Activated CD8-positive, alpha-beta memory T cell treated with anti-CD3 and anti-CD28 coated beads for 4 hours (primary cell): ENCODE measurements around the gene GRM7.

ENCODE experiments used
- DNase-seq, 2 donors: peaks; one replicate each; pipeline ENCODE4 v3.0.0-alpha.2; 2020; ENCODE audit warnings: low read depth in 2 of 2

GRM7 gene

GRCh38 chr3:7397097-7397496 is 536.2 kb downstream of the GRM7 start:
- DNase-seq = no peak

- no peak for DNase-seq
These were observed 539.4 kb downstream of the GRM7 start for GRCh38 chr3:7400360-7400759.

GRCh38 chr3:7401418-7401817 is 540.5 kb downstream of the GRM7 start:
- DNase-seq = no peak

GRCh38 chr3:7407107-7407506 is 546.2 kb downstream of the GRM7 start:
- no peak for DNase-seq

GRCh38 chr3:7410782-7411181 is 549.9 kb downstream of the GRM7 start:
- DNase-seq = no peak

GRCh38 chr3:7421065-7421464 is 560.1 kb downstream of the GRM7 start:
- no peak for DNase-seq

GRCh38 chr3:7423036-7423435 is 562.1 kb downstream of the GRM7 start:
- no peak for DNase-seq

- DNase-seq = no peak
These were observed 563.1 kb downstream of the GRM7 start for GRCh38 chr3:7423995-7424394.

- no peak for DNase-seq
These were observed 567.3 kb downstream of the GRM7 start for GRCh38 chr3:7428206-7428718.

GRCh38 chr3:7432610-7433009 is 571.7 kb downstream of the GRM7 start:
- DNase-seq = no peak

- no peak for DNase-seq
These were observed 572.2 kb downstream of the GRM7 start for GRCh38 chr3:7433073-7433472.

GRCh38 chr3:7436542-7436941 is 575.6 kb downstream of the GRM7 start:
- no peak for DNase-seq

GRCh38 chr3:7437231-7437630 is 576.3 kb downstream of the GRM7 start:
- no peak for DNase-seq

- no peak for DNase-seq
These were observed 578.3 kb downstream of the GRM7 start for GRCh38 chr3:7439101-7439680.

GRCh38 chr3:7444886-7445285 is 584.0 kb downstream of the GRM7 start:
- no peak for DNase-seq

GRCh38 chr3:7445331-7445730 is 584.4 kb downstream of the GRM7 start:
- DNase-seq = no peak

GRCh38 chr3:7447197-7447769 is 586.4 kb downstream of the GRM7 start:
- DNase-seq = no peak

GRCh38 chr3:7456386-7456785 is 595.5 kb downstream of the GRM7 start:
- no peak for DNase-seq

GRCh38 chr3:7461202-7461825 is 600.4 kb downstream of the GRM7 start:
- DNase-seq = no peak

- no peak for DNase-seq
These were observed 609.0 kb downstream of the GRM7 start for GRCh38 chr3:7469866-7470265.

- no peak for DNase-seq
These were observed 623.7 kb downstream of the GRM7 start for GRCh38 chr3:7484636-7485035.

- DNase-seq = no peak
These were observed 626.8 kb downstream of the GRM7 start for GRCh38 chr3:7487763-7488162.

GRCh38 chr3:7489417-7489816 is 628.5 kb downstream of the GRM7 start:
- DNase-seq = no peak
